Measurements from ENCODE around the gene DSC2.

- TF ChIP-seq CTCF (IDR thresholded peaks at IDR 0.05) = no peak
- no peak for TF ChIP-seq EZH2 (IDR thresholded peaks at IDR 0.05)
Observed at GRCh38 chr18:31138709-31139108, 36.5 kb upstream of the DSC2 start.
